GM10266 (cell line): ENCODE data around the gene DPP6.

Experiments used
- DNase-seq: peaks from one replicate; pipeline ENCODE4 v3.0.0; 2012; ENCODE audit errors: extremely low spot score
- TF ChIP-seq, protein P1 (sequence below): IDR thresholded peaks from 2 replicates; pipeline ENCODE4 v1.5.1; 2012; ENCODE audit warnings: mild to moderate bottlenecking, low read depth; ENCODE audit not compliant: control insufficient read depth, insufficient read depth; ENCODE audit errors: missing control alignments

Gene DPP6

GRCh38 chr7:154902600-154903082, 850.4 kb downstream of the DPP6 start:
- no peak for DNase-seq
- TF ChIP-seq, protein P1, sequence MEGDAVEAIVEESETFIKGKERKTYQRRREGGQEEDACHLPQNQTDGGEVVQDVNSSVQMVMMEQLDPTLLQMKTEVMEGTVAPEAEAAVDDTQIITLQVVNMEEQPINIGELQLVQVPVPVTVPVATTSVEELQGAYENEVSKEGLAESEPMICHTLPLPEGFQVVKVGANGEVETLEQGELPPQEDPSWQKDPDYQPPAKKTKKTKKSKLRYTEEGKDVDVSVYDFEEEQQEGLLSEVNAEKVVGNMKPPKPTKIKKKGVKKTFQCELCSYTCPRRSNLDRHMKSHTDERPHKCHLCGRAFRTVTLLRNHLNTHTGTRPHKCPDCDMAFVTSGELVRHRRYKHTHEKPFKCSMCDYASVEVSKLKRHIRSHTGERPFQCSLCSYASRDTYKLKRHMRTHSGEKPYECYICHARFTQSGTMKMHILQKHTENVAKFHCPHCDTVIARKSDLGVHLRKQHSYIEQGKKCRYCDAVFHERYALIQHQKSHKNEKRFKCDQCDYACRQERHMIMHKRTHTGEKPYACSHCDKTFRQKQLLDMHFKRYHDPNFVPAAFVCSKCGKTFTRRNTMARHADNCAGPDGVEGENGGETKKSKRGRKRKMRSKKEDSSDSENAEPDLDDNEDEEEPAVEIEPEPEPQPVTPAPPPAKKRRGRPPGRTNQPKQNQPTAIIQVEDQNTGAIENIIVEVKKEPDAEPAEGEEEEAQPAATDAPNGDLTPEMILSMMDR: no peak

DNA sequence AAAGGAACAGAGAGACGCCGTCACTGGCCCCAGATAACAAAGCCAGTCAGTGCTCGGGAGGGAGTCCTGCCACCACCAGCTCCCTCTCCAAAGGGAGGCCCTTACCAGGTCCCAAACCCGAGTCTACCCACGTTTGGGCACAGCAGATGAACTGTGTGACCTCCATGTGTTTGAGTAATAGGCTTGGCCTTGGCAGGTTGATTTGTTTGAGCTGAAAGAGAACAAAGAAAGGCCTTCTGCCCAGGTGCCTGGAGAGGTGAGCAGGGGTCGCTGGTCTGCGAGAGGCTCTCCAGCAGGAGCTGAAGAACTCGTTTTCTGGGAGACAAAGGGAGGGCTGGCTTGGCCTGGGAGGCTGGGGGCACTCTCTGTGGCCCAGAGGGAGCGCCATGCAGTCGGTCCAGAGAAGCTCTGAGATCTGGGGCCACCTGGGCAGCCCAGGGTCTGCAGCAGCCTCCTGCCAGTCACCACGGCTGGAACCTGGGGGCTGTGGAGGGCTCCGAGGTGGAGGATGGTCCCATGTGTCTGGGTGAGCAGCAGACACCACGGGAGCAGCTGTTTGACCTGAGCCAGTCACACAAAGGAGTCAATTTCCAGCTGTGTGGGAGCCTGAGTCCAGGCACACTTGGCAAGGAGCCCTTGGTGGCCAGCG, 851.0 kb downstream of the DPP6 start:
- DNase-seq: no peak
- TF ChIP-seq, protein P1: no peak

DNA sequence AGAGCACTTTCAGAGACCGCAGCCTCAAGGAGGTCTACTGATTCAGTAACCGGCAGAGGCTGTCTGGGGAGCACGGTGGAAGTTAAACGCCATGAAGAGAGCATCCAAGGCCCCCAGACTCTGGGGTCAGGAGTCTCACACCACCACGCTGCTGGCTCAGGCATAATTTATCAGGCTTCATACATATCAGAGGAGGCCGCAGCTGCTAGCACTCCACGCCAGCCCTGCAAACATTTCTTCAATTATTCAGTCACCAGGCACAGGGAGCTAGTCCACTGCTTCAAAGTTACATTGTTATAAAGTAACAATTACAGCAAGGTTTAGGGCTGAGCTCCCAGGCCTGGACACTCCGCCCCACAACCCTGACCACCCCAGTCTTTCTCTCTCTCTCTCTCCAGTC, 852.9 kb downstream of the DPP6 start:
- TF ChIP-seq, protein P1: no peak
- DNase-seq: no peak

DNA sequence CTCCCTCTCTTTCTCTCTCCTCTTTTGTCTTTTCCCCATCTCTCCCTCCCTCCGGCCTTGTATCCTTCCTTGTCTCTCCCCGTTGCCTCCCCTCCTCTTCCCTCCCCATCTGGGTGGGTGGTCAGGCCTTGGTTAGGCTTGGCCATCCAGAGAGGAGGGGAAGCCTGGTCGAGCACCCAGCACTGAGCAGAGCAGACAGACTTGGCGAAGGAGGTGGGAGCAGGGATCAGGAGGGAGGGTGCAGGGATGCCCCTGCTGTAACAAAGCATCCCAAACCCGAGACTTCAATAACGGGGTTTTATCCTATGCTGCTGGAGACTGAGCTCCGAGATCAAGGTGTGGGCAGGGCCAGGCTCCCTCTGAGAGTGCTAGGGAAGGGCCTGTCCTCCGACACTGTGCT, 853.4 kb downstream of the DPP6 start:
- TF ChIP-seq, protein P1: no peak
- no peak for DNase-seq

DNA sequence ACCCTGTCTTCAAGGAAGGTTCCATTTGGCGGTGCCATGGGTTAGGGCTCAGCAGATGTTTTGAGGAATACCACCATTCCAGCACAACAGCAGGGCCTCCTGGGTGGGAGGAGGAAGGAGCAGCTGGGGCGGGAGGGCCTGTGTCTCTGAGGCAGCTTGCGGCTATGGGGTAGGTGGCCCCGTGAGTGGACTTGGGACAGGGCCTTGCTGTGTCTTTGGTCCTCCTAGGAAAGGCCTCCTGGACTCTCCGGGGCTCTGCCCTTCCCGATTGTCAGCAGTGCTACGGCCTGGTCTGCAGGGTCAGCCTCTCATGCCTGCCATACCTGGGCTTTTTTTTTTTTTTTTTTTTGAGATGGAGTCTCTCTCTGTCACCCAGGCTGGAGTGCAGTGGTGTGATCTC, 854.0 kb downstream of the DPP6 start:
- TF ChIP-seq, protein P1: no peak
- DNase-seq: no peak

DNA sequence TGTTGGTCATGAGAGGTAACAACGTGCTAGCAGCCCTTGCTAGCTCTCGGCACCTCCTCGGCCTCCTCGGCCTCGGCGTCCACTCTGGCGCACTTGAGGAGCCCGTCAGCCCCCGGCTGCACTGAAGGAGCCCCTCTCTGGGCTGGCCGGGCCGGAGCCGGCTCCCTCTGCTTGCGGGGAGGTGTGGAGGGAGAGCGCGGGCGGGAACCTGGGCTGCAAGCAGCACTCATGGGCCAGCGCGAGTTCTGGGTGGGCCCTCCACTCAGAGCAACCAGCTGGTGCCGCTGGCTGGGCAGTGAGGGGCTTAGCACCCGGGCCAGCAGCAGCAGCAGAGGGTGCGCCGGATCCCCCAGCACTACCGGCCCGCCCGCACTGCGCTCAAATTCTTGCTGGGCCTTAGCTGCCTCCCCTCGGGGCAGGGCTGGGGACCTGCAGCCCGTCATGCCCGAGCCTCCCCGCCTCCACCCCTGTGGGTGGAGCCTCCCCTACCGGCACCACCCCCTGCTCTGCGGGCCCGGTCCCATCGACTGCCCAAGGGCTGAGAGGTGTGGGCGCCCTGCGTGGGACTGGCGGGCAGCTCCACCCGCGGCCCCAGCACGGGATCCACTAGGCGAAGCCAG, 854.6 kb downstream of the DPP6 start:
- TF ChIP-seq, protein P1: no peak

More for the DNA sequence above, 854.6 kb downstream of the DPP6 start:
- DNase-seq: no peak
